ENCODE data around the gene VASN.

The VASN gene

DNA sequence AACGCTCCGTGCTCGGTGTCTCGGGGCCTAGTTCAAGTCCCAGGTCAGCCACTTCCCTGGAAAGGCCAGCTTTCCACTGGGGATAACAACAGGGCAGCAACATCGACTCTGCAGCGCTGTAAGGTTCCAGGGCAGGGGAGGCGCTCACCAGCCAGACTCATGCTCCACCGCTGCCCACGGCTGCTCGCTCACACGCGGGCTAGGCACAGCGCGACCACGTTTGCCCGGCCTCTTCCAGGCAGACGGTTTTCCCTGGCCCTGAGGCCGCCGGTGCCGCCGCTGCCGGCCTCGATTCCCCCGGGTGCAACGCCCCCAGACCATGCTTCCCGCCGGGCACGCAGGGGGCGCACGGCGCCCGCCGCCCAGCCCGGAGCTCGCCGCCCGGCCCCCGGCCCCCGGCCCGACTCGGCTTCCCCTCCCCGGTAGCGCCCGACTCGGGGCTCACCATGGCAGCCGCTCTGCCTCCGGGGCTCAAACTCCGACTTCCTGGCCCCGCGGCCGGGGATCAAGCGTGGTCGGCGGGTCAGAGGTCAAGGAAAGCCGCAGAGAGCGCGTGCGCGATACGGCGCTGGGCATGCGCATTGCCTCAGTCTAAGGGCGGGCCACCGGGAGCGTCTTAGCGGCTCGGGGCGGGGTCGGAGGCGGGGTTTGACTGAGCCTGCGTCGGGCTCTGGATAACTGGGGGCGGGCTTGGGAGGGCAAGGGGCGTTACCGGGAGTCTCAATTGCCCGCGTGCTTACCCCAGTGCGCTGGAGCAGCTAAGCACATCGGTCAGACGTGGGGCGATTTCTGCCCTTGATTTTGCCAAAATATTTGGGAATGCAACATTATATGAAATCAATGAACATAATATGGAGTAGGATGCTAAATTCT lies 20.6 kb upstream of the VASN start, which contains the start of gene PAM16:
PAM16 (minus strand) TSS at position 535 of the 873 bp plus-strand sequence; CDS start at position 448, 87 bp downstream.
- DNase-seq (ENCODE audit: low read depth), result peak; percentile 72
- TF ChIP-seq CTCF (IDR thresholded peaks at IDR 0.05; ENCODE audit: control insufficient read depth, extremely low read depth, insufficient read depth), result peak; percentile 10; the same call in 1 of the 2 replicates
- peak within 1 kb of the TSS; percentile 82 for H3K4me3 ChIP-seq (ENCODE audit: low read depth, low read length)

- DNase-seq (ENCODE audit: low read depth), result no peak
- H3K4me3 ChIP-seq (ENCODE audit: low read depth, low read length), result no peak overlapping the region
- TF ChIP-seq CTCF (IDR thresholded peaks at IDR 0.05; ENCODE audit: control insufficient read depth, extremely low read depth, insufficient read depth), result no peak
These were observed 19.8 kb upstream of the VASN start for GRCh38 chr16:4351880-4352279.

DNA sequence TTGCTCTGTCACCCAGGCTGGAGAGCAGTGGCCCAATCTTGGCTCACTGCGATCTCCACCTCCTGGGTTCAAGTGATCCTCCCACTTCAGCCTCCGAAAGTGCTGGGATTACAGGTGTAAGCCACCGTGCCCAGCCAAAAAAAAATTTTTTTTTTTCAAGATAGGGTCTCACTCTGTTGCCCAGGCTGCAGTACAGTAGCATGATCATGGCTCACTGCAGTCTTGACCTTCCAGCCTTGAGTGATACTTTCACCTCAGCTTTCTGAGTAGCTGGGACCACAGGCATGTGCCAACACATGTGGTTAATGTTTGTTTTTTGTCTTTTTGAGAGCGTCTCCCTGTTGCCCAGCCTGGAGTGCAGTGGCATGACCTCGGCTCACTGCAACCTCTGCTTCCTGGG lies 18.8 kb upstream of the VASN start:
- no peak for DNase-seq (ENCODE audit: low read depth)
- H3K4me3 ChIP-seq (ENCODE audit: low read depth, low read length), result no peak overlapping the region
- no peak for TF ChIP-seq CTCF (IDR thresholded peaks at IDR 0.05; ENCODE audit: control insufficient read depth, extremely low read depth, insufficient read depth)

DNA sequence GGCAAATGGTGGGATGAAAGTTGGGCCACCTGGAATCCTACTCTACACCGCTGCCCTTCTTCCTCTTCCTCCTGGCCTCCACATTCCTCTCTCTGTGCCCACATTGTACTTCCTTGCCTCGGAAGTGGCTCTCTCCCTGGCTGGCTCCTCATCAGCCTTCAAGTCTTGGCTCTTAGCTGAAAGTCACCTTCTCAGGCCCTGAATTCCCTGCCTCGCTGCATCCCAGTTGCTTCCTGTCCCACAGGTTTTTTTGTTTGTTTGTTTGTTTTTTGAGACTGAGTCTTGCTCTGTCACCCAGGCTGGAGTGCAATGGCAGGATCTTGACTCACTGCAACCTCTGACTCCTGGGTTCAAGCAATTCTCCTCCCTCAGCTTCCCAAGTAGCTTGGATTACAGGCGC lies 18.0 kb upstream of the VASN start:
- no peak for DNase-seq (ENCODE audit: low read depth)
- no peak for TF ChIP-seq CTCF (IDR thresholded peaks at IDR 0.05; ENCODE audit: control insufficient read depth, extremely low read depth, insufficient read depth)
- H3K4me3 ChIP-seq (ENCODE audit: low read depth, low read length), result no peak overlapping the region

DNA sequence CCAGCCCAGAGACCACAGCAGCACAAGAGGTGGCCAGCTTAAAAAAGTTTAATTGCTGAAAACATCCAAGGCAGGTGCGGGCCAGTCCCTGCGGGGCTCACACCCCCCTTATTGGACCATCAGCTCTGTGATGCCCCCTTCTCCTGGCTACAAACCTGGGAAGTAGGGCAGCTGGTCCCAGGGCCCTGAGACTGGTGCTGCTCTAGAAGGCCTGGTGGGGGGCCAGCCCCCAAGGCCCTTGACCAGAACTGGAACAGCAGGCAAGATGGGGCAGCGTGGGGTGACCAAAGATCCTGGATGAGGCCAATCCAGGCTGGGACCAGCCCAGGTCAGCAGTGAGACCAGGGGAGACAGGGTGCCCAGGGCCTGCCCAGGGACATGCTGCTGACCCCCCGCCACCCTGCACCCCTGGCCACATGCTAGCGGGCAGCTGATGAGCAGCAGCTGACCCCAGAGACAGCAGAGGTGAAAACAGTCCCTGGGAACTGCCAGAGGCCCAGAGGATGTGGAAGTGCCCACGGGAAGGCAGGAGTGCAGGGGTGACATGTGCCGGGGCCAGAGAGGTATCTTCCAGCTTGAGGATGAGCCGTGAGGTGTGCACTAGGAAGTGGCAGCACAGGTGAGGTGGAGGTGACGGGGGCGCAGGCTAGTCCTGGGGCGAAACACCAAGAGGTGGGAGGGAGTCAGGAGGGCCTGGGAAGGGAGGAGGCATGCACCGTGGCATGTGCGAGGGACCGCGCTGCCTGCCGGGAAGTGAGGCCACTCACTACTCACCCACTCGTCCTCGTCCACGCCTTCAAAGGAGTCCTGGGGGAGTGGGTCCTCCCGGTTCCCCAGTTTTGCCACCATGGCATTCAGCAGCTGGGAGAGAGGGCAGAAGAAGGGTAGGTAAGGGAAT lies 16.9 kb upstream of the VASN start:
- no peak for DNase-seq (ENCODE audit: low read depth)
- no peak for TF ChIP-seq CTCF (IDR thresholded peaks at IDR 0.05; ENCODE audit: control insufficient read depth, extremely low read depth, insufficient read depth)
- H3K4me3 ChIP-seq (ENCODE audit: low read depth, low read length), result no peak overlapping the region

GRCh38 chr16:4356820-4357219 lies 14.8 kb upstream of the VASN start:
- DNase-seq (ENCODE audit: low read depth), result no peak
- H3K4me3 ChIP-seq (ENCODE audit: low read depth, low read length), result no peak overlapping the region
- TF ChIP-seq CTCF (IDR thresholded peaks at IDR 0.05; ENCODE audit: control insufficient read depth, extremely low read depth, insufficient read depth), result no peak

All from LNCaP clone FGC (cell line).